ENCODE results near the gene RPL29. TPM values are rescaled to one million over a fixed set of nuclear protein-coding genes. Genes with fewer than 3 reads are reported as not detected.

RPL29 gene
- total and polyA plus RNA-seq, 2 of the 4 experiments (the other 2 are of a cell fraction), result 2,081 to 2,126 TPM

GRCh38 chr3:52030714-52031310 lies 35.1 kb upstream of the RPL29 start:
- H3K36me3 ChIP-seq (ENCODE audit: control insufficient read depth, insufficient read depth, low read length), result no peaks in the 10 kb centered on the region
- no peak overlapping the region for H2BK5ac ChIP-seq (ENCODE audit: low read depth, low read length, poor library complexity, severe bottlenecking)
- no peak overlapping the region for H3K56ac ChIP-seq (ENCODE audit: extremely low read depth, insufficient read depth, low read length)
- no peaks in the 10 kb centered on the region; the same call in 1 of the 2 replicates for H3K27me3 ChIP-seq (ENCODE audit: control insufficient read depth, insufficient read depth, low read length)
- POLR2A ChIA-PET (ENCODE audit: unreplicated experiment), result no interaction called here
- H4K5ac ChIP-seq (ENCODE audit: low read depth, low read length), result no peak overlapping the region
- dilution Hi-C loops (cut with HindIII; ENCODE audit: low sequenced_read_pairs, unreplicated experiment), result no loop called here
- no peak overlapping the region for H4K91ac ChIP-seq (ENCODE audit: insufficient read depth, low read depth, low read length)
- H3K18ac ChIP-seq (ENCODE audit: low read depth, low read length), result no peak overlapping the region
- H2AK9ac ChIP-seq (replicated peaks; ENCODE audit: low read depth, low read length, poor library complexity), result no peak overlapping the region
- H3K23ac ChIP-seq (ENCODE audit: low read depth, low read length), result no peak overlapping the region
- no peak overlapping the region for H2AK5ac ChIP-seq (ENCODE audit: low read depth, low read length)
- H3K4me1 ChIP-seq (ENCODE audit: control insufficient read depth, insufficient read depth, low read length), result no peaks in the 10 kb centered on the region
- no peak overlapping the region for H2AFZ ChIP-seq (replicated peaks; ENCODE audit: low read length, poor library complexity)
- H2BK20ac ChIP-seq (ENCODE audit: low read depth, low read length), result no peak overlapping the region
- CTCF ChIA-PET, result interaction anchor here (0.7 kb wide), 1 partner anchor 162 kb away, joined by 3 read pairs; no protein-coding TSS in a partner anchor
- no peak for ATAC-seq (ENCODE audit: low read depth)
- no peak overlapping the region for H4K8ac ChIP-seq (ENCODE audit: low read depth in 2 of 2, low read length in 2 of 2)
- H4K20me1 ChIP-seq (ENCODE audit: insufficient read depth, low read length), result no peaks in the 10 kb centered on the region
- H3K9me3 ChIP-seq (ENCODE audit: control insufficient read depth, insufficient read depth, low read length), result no peaks in the 10 kb centered on the region
- DNase-seq, result no peak
- no peak overlapping the region for H3K27ac ChIP-seq (ENCODE audit: insufficient read depth, low read length)
- no peaks in the 10 kb centered on the region for H3K79me1 ChIP-seq (ENCODE audit: low read depth in 1 of 2, low read length in 2 of 2)
- H3K4ac ChIP-seq (ENCODE audit: low read depth, low read length), result no peak overlapping the region
- intact Hi-C loops (cut with micrococcal nuclease), result no loop called here
- H2BK120ac ChIP-seq (ENCODE audit: low read depth, low read length), result no peak overlapping the region
- no peak overlapping the region for H3K14ac ChIP-seq (replicated peaks; ENCODE audit: low read depth, low read length)
- BruUV-seq (replicated peaks), result no TSS peak
- no peaks in the 10 kb centered on the region for H3K9me1 ChIP-seq (ENCODE audit: insufficient read depth, low read length)
- TF ChIP-seq NFE2L2 (IDR thresholded peaks at IDR 0.05; ENCODE audit: low read depth, low read length) (no peak), POLR2A (IDR thresholded peaks at IDR 0.05; ENCODE audit: low read depth, low read length) (no peak), MAFK (IDR thresholded peaks at IDR 0.05; ENCODE audit: low read depth, low read length) (no peak)
- H3K4me2 ChIP-seq (ENCODE audit: low read depth, low read length), result no peak overlapping the region
- no peak overlapping the region for H2BK15ac ChIP-seq (ENCODE audit: low read depth, low read length)
- H3K9ac ChIP-seq (ENCODE audit: low read depth, low read length), result no peak overlapping the region
- 92% methylated on average over 4 of the region's 11 CpGs; no CpG with 5 or more reads in 1 of the 2 experiments for WGBS, 2 experiments (ENCODE audit: extremely low coverage in 2 of 2, insufficient read length in 1 of 2)
- no peak overlapping the region for H3K4me3 ChIP-seq (ENCODE audit: insufficient read depth, low read depth, low read length)
- in situ Hi-C loops (cut with MboI; ENCODE audit: low sequenced_read_pairs), result no loop called here

Data from IMR-90 (cell line).